ES-I3 (cell line): Measurements from ENCODE around the gene CLCN7.

Source experiments
- H3K36me3 ChIP-seq: 2 replicates; pipeline ENCODE4 v1.6.1; 2013; ENCODE audit warnings: mild to moderate bottlenecking, low read length, control low read depth, moderate library complexity; ENCODE audit not compliant: insufficient read depth
- H3K4me1 ChIP-seq: 2 replicates; pipeline ENCODE4 v1.6.1; 2013; ENCODE audit warnings: mild to moderate bottlenecking, control low read depth, low read length; ENCODE audit not compliant: insufficient read depth
- H3K9ac ChIP-seq: 2 replicates; pipeline ENCODE4 v1.6.1; 2013; ENCODE audit warnings: low read depth, mild to moderate bottlenecking, low read length, moderate library complexity
- H3K9me3 ChIP-seq: 2 replicates; pipeline ENCODE4 v1.6.1; 2013; ENCODE audit warnings: mild to moderate bottlenecking, low read length, moderate library complexity; ENCODE audit not compliant: control insufficient read depth, insufficient read depth

The CLCN7 gene

DNA sequence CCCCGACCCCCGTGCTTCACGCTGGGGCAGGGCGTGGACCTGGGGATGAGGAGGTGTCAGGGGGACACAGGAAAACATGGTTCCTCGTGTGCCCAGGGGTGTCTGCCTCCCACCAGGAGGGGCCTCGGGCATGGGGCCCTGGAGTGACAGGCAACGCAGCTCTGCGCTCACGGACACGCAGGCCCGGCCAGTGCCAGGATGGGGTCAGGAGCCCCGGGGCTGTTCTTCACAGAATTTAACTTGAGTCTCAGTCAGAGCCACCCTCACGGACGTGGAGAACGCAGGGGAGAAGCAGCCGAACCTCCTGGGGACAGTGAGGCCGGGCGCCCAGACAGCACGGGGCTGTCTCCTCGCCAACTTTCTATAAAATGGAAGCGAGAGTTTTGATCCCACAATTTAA lies 77.0 kb downstream of the CLCN7 start:
- Histone ChIP-seq H3K9me3 (no peaks in the 10 kb centered on the region), H3K4me1 (no peaks in the 10 kb centered on the region), H3K9ac (no peak overlapping the region), H3K36me3 (no peaks in the 10 kb centered on the region)

GRCh38 chr16:1395444-1396031 lies 79.3 kb downstream of the CLCN7 start:
- no peak overlapping the region for H3K9ac ChIP-seq

More at GRCh38 chr16:1395444-1396031, 79.3 kb downstream of the CLCN7 start:
- Histone ChIP-seq H3K9me3 (no peaks in the 10 kb centered on the region), H3K36me3 (no peaks in the 10 kb centered on the region), H3K4me1 (no peaks in the 10 kb centered on the region)
